Stimulated activated CD4-positive, alpha-beta T cell treated with anti-CD3 and anti-CD28 coated beads, TNF-alpha, amount 100 ng/mL, for 24 hours (primary cell): ENCODE measurements around the gene RELT.

Experiments
- DNase-seq, 3 experiments: peaks; one replicate each; pipeline ENCODE4 v3.0.0-alpha.2; 2020; ENCODE audit warnings: low read depth in 3 of 3

RELT gene

DNA sequence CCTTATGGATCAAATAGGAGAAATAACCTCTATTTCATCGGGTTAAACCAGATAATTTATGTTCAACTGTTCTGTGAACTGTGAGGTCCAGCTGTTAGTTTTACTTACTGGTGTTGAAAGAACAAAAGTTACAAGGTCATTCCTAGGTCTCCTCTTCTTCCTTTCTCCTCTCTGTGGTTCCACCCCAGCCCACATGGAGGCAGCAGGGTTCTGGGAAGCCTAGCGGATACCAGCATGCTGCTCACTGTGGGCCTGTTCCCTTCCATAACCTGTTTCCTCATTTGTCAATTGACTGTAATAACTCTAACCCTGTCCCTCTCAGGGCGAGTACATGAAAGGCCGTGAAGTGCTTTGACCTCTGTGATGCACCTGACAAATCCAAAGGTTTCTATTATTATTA lies 27.8 kb downstream of the RELT start:
- DNase-seq: no peak

DNA sequence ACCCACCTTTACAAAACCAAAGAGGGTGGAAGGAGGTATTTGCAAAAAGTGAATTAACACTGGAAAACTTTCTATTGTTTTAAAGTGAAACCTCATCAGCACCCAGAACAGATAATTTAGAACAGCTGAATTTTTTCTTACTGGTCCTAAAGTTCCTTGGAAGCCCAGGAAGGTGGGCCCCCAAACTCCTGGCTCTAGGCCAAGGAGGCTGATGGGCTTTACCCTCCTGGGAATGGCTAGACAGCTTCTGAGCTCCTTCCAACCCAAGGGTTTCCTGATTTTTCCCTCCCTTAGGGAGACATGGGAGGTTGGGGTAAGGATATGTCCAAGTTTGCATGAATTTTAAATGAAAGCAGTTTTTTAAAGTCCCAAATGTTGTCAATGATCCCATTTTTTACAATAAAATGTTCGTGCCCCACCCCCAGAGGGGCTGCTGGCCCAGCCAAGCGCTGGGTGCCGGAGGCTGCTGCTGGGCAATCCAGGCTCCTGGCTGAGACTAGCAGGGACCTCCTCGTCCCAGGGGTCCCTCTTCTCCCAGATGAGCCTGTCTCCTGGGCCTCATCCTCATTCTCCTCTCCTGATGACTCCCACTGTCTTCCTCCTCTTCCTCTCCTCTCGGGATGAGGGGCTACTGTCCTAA lies 28.4 kb downstream of the RELT start:
- no peak for DNase-seq

DNA sequence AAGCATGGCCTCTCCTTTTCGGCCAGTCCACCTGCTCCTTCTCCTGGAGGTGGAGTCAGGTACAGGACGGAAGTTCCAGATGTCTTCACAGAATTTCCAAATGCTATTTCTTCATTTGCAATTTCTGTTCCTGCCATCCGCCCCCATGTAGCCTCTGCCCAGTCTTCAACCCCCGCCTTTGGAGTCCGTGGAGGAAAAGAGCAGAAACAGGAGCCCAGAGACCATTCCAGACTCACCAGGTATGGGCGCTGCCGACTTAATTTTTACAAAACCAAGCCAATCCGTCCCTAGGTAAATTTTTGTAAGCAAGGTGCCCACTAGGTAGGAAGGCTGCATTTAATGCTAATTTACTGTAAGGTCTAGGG lies 28.9 kb downstream of the RELT start:
- no peak for DNase-seq

DNA sequence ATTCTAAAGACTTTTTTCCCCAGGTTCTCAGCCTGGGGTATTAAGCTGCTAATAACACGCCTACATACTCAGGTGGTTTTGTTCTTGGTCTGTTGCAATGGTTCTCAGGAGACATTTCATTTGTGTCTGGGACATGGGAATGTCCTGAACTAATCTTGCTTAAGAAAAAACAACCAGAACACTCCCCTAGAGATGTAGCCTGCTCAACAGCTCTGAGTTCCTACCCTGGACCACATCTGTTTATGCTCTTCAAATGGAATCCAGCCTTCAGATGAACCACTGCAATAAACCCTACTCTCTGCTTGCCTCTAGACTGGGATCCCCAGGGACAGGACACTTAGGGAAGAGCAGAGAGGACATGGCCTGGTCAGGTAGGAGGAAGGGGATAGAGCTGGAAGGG lies 29.9 kb downstream of the RELT start:
- no peak for DNase-seq

DNA sequence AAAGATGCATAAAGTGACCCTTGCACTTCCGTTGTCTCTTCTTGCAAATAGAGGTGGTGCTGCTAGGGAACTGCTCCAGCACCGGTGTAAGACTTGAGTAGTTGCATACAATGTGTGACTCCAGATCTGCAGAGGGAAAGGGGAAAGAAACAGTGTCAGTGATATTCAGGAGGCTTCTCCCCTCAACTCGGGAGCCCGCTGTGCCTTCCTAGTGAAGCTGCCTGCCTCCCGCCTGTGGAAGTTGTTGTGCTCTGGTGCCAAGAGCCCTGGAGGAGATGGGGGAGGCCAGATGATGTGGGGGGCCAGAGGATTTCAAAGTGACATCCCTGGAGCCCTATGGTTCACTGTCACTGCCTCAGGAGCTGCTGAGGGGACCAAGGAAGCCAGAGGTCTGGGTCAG lies 30.4 kb downstream of the RELT start:
- DNase-seq: no peak

DNA sequence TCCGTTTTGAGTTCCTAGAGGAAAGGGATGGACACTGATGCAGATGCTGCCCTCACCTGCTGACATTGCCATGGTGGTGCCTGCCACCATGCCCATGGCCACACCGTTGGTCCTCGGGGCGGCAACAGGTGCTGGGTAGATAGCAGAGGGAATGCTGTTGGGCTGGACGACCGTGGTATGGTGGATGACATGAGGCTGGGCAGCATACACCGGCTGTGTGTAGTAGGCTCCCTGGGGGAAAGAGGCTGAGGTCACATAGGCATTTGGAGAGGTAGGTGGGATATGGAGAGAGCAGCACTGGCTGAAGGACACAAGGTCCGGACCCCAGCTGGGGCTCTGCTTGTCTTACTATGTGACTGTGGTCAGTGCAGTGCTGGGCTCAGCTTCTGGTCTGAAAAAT lies 33.2 kb downstream of the RELT start:
- no peak for DNase-seq

DNA sequence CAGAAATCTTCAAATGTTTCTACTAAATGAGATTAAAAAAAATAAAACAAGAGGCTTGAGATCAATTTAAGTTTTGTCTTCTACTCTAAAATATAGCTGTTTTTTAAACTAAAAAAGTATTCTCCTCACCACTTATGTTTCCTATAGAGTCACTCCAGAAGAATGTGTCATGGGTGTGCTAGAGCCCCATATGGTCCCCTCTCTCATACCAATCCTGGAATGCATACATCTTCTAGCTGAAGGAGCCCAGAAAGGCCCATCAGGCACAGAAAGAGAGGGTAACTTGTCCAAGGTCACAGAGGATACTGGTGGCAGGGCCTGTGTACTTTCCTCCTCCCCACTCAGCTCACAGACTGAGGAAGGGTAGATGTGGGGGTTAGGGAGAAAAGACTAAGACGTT lies 34.4 kb downstream of the RELT start:
- DNase-seq: no peak

DNA sequence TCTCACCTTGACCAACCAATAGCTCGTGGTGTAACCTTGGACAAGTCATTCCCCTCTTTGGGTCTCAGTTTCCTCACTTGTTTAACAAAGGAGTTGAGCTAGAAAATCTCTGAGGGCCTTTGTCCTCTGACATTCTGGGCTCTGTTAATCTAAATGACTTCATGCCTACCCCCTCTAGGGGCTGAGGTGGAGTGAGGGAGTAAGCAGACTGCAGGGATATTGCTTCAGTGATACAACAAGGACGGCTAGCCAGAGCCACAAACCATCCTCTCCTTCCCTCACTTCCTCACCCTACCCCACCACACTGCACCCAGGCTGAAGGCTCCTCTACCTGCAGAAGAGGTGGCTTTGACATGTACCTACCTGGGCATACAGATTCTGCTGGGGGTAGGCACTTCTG lies 34.8 kb downstream of the RELT start:
- no peak for DNase-seq

DNA sequence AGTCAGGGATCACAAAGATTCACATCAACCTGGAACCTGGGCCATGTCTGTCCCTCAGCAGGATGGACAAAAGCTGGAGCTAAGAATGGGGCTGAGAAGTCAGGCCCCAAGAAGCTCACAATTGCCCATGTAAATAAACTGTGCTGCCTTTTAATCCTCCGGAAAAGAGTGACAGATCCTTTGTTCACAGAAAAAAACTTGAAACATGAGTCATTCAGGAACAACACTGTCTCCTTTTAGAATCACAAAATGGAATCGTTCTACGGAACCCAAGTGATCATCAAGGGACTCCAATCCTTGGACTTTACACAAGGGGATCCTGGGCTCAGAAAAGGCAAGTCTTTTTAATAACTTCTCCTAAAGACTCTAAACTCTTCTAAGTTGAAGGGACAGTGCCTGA lies 36.1 kb downstream of the RELT start:
- DNase-seq: no peak

DNA sequence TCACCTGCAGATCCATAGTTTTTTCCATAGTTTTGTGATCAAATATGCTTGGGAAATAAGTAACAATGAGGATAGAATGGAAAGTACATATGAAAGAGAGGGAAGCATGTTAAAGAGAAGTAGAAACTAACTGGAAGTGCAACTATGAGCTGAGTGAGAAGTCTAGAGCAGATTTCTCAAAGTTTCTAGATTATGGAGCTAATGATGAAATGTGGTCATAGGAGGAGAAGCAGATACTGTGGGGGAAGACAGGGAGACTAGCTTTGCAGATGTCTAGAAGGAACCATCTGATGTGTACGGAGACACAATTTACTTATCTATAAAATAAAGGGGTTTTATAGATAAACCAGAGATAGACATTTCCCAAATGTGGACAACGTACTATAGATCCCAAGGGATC lies 37.1 kb downstream of the RELT start:
- DNase-seq: no peak

DNA sequence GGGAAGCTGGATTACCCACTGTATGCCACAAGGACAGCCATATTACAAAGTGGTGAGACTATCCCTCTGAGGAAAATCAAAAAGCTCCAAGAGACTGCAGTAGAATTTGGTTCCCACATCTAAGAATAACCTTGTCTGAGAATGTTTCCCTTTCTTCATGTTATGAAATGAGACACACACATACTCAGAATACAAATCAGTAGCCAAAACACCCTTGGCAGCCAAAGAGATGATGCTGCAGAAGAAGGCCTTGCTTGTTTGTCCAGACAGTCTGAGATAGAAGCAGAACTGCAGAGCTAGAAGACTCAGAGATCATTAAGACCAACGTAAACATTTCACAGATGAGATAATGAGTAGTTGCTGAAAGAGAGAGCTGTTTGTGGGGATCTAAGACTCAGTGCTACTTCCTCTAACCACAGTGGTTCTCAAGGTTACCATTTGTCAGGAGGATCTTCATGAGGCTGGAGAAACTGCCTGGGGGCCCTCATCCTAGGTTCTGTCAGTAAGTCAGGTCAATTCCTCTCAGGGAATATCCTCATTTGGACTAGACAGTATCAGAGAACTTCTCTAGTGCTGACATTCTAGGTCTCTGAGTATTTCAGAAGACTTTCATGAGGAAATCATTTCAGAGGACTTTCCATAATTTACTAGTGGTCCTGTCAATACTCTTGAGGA lies 38.9 kb downstream of the RELT start:
- DNase-seq: no peak

DNA sequence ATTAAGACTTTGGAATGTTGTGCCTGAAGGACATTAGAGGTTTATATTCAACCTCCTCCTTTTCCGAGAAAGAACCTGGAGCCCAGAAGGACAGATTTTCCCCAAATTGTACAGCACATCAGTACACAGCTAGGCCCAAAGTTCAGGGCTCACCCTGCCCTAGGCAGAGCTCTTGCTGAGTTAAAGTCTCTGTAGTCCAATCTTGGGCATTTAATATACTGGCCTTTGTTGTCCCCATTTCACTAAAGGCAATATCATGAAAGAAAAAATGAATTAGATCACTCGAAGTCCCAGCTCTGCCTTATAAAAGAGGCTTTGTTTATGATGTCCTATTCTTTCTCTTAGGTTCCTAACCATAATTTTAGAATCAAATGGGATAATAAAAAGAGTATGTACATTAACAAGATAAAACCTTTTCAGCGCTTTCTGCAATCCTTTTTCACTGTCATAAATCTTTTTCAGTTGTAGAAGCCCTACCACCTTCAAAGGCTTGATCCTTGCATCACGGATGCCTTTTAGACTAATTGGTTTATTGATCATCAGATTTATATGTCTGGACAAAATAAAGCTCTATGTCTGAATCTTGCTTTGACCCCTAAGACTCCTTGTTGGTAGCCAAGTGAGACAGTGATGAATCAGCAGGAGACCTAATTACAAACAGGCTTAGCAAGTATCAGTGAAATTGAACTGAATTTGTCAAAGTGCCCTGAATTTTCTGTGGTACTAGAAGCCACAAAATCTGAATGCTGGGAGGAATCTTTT lies 39.8 kb downstream of the RELT start:
- no peak for DNase-seq

DNA sequence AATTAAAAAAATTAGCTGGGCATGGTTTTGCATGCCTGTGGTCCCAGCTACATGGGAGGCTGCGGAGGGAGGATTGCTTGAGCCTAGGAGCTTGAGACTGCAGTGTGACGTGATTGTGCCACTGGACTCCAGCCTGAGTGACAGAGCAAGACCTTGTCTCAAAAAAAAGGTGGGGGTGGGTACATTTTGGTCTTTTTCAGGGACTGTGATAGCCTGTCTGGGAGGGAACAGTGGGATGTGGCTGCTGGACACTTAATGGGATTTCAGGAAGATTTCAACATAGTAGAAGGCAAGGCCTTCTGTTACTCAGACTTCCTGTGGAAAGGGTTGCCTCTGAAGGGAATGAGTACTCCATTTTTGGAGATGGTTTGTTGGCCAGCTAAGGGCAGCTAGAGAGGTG lies 40.6 kb downstream of the RELT start:
- no peak for DNase-seq

DNA sequence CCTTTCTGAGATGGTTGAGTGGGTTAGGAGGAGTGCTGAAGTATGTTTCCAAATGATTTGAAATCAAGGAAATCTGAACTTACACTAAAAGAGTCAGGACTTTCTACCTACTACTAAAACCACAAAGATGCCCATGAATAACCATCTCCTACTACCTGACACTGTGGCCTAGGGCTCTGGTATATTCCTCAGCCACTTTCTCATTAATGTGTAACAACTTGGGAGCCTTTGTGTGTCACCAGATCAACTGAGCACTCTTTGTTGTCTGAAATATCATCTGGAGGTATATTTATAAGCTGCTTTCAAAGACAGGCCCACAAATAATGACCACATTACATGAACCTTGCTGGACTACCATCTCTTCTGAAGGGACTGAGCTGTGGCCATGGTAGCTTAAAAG lies 43.9 kb downstream of the RELT start:
- DNase-seq: no peak

DNA sequence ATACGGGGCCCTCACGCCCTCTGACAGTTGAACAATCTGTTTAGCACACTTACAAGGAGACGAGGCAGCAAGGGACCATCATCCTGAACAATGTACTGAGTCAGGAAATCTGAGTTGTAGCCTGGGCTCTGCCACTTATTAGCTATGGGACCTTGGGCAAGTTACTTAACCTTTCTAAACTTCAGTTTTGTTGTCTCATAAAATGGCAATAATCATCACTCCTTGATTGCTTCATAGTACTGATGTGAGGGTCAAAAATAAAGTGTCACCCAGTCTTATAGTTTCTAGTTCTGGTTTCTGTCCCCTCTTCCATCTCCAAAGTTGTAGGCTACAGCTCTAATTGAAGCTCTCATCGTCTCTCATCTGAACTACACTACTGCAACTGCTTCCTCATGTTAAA lies 46.7 kb downstream of the RELT start:
- no peak for DNase-seq

DNA sequence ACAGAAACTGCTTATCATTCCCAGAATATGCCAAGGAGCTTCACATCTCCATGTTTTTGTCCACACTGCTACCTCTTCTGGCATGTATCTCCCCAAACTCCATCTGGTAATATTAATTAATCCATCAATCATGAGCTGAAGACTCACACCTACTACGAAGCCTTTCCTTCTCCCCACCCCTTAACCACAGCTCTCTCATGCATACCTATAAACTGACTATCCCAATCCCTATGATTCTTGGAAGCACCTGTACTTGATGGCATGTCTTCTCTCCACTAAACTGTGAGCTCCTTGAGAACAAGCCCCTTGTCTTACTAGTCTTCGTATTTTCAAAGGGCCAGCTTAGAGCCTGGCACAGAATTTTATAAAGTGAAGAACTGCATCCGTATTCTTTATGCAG lies 47.3 kb downstream of the RELT start:
- DNase-seq: no peak

DNA sequence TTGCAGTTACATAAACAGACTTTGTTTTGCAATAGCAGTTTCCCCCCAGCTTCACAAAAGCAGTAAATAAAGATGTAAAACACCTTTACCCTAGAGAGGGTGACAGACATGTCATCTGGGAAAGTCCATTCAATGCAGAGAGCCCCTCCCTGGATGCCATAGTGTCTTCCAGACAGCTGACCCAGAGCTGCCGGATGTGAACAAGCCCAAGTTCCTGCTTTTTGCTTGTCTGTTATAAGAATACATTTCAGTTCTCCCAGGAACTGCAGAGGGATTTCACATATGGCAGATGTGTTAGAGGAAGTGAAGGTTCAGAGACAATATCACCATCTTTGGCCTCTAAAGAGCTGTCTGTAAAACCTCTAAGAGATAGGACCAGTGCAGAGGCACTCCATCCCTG lies 48.9 kb downstream of the RELT start:
- DNase-seq: no peak

DNA sequence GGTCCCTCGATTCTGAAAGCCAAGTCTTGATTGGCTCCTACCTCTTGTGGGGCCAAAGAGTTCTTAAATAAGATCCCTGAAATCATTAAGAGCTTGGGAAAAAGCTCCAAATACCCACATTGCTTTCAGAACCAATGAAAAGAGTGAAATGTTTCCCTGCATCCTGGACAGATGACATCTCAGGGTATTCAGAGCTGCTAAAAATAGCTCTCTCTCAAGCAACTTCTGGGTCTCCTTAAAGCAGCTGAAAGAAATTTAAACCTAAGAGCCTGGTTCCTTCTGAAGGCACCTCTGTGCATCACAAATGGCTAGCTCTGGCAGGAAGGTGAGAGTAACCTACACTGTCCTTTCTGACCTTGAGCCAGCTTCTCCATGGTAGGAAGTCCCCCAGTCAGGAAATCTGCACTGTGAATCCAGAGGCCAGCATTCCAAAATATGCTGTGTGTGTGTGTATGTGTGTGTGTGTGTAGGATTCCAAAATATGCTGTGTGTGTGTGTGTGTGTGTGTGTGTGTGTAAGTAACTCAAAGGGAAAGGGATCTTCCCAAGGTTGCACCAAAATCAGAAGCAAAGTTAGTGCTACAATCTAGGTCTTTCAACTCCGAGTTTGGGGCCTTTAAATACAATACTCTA lies 50.1 kb downstream of the RELT start:
- DNase-seq: no peak

DNA sequence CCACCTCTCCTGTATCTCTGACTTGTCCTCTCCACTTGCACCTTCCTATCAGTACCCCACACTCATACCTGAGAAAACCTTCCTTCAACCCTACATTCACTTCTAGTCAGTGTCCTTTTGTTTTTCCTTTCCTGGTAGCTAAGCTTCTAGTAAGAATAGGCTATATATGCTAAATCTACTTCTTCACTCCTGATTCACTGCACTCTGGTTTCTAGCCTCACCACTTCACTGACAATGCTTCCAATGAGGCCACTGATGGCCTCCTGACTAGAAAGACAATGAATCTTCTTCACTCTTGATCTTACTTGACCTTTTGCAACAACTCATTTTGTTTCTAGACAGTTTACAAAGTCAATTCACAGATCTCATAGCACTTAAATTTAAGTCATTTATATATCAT lies 52.0 kb downstream of the RELT start:
- DNase-seq: no peak

DNA sequence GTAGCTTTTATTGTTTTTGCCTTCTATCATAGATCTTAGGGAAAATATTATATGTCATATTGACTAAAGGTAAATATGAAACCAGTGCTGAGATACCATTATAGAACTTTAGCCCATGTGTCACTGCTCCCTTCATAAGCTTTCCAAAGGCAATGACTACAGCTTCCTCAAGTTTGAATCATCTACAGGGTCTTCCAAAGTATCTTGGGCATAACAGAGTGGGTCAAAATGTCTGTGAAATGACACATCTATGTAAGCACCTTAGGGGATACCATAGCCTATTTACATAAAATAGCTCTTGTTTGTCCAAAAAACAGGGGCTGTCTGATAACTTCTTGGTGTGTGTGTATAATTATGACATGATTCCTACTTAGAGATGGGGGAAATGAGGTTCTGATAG lies 52.5 kb downstream of the RELT start:
- DNase-seq: no peak

DNA sequence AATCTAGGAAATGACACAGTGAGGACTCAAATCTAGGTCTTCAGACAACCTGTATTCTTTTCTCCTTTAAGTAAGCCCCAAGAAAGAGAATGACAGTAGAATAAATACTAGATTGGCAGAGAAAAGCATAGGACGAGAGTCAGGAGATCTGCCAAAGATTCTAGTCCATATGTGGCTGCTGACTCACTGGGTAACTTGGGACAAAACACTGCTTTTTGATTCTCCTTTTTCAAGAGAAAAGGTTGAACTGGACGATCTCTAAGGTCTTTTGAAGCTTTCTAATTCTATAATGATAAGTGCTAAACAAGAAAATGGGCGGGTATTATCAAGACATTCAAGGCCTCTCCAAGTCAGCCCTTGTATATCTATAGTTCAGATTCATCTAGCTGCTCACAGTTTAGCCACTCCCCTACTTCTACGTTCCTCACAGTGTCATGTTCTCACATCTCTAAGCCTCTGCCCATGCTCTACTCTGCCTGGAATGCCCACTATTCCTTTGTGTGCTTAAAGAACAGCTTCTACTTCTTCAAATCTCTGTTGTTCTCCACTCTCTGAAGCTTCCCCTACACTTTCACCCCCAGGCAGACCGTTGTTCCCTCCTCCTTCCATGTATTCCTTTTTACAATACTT lies 53.0 kb downstream of the RELT start:
- DNase-seq: no peak

DNA sequence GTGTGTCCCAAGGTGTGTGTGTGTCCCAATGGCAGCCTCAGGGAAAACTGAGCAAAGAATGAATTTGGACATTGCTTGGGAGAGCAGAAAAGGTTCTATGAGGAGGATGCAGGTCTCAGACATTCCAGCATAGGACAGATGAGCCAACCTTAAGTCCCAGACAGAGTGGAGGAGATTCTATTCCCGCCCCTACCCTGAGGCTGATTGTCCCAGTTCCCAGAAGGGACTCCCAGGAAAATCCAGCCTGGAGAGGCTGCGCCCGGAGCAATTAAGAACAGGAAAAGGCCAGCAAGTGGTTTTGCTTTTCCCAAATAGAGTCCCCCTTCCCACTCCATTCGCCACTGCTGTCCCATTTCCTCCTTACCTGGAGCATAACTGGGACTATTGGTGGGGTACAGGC lies 54.1 kb downstream of the RELT start:
- no peak for DNase-seq
